HG02973 (cell line): ENCODE measurements around the gene CBFA2T3.

ENCODE experiments used
- ATAC-seq: cut with Tn5 transposase; IDR thresholded peaks from one replicate; pipeline ENCODE4 v1.9.1; 2021; ENCODE audit warnings: moderate library complexity; ENCODE audit not compliant: unreplicated experiment

The CBFA2T3 gene

DNA sequence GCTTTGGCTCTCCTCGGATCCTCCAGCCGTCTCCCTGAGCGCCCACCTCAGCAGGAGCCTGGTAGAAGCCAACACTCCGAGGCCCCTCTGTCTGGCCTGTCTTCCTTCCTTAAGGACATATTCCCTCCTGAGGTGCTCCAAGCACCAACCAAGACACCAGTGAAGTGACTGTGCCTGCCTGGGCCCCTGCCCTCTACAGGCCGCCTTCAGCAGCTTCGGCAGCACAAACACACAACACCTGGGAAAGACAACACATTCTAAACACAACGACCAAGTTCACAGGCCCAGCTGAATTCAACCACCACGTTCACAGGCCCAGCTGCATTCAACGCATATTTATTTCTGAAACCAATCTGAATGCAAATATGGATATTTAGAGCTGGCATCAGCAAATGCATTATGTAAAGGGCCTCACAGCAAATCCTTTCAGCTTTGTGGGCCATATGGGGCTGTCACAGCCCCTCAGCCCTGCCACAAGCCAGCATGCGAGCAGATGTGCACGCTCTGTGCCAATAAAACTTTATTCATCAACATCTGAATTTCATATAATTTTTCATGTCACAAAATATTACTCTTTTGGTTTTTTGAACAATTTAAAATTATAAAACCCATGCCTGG lies 132.5 kb downstream of the CBFA2T3 start:
- ATAC-seq, result no peak

DNA sequence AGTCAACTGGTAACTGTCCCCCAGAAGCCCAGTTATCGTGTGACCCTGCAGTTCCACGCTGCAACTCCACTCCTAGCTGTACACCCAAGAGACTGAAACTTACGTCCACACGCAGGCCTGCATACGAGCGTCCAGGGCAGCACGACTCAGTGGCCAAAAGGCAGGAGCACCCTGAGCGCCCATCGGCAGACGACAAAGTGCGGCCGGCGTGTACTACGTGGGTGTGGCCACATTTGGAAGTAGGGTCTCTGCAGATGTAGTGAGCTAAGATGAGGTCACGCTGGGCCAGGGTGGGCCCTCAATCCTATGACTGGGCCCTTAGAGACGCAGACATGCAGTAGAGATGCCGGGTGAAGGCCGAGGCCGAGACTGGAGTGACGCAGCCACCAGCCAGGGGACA lies 133.8 kb downstream of the CBFA2T3 start:
- ATAC-seq, result no peak

GRCh38 chr16:88842806-88843205 lies 134.2 kb downstream of the CBFA2T3 start:
- no peak for ATAC-seq

DNA sequence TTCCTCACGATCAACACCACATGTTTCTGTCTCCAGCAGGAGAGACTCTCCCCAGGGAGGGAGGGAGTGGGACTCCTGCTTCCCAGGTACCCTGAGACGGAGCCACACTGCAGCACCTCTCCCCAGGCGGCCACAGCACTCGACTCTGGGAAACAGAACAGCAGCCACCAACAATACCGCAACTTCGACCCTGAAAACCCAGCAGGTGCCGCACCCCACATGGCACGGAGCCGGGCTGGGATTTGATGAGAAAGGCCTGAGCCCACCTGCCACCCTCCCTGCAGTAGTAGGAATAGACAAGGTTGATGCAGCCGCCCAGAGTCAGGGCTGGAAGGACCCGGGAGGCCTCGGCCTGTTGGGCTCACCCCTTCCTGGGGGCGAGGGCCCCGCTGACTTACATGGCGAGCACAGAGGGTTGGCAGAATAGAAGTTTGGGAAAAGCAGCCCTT lies 134.7 kb downstream of the CBFA2T3 start:
- no peak for ATAC-seq

DNA sequence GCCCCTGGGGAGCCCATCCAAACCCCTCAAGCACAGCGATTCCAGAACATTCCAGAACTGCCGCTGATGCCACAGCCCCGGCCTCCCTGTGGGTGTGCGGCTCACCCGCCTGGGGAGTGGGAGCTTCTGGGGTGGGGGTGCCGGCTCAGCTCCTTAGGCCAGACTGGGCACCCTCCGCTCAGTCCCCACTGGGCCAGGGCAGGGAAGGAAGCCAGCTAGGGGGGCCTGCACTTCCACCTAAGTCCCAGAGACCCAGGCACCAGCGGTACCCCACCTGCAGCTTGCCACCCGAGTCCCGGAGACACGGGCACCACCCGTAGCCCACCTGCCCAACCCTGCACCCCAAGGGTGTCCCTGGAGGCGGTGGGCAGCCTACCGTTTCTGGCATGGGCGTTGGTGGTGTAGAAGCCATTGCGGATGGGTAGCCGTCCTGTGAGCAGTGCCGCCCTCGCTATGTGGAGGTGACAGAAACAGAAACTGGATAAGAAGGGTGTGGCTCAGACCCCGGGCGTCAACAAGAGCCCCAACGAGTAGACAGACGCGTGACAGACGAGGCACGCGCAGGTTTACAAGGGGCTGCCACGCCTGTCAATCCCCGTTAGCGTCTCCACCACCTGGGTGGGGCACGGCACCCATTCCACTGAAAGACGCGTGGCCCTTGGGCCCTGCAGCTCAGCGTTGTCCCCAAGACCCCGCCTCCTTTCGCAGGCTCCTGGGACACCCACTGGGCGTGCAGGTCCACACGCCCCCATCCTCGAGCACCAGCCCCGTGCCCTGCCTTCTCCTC lies 135.3 kb downstream of the CBFA2T3 start:
- ATAC-seq, result no peak

DNA sequence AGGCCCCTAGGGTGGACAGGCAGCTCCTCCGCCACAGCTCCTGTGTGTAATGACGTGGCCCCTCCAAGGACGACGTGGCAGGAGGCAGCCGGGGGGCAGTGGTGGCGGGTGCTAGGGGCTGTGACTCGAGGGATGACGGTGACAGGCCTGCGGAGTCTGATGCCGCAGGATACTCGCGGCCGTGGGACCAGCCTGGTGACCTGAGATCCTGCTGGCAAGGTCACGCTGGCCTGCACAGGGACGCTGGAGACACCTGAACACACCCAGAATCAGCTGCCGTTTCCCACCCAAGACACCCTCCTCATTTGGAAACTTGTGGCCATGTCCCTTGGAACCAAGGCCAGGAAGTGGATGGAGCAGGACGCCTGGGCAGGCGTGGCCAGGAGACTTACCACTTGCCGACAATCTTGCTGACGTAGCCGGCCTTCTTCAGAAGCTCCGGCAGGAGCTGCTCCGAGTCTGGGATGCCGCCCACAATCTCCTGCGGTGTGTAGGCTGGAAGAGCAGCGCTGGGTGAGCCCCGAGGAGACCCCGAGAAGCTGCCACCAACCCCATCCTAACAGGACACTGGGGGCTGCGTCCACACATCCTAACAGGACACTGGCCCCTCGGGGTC lies 136.3 kb downstream of the CBFA2T3 start:
- no peak for ATAC-seq

GRCh38 chr16:88839745-88840599 lies 137.0 kb downstream of the CBFA2T3 start:
- no peak for ATAC-seq

DNA sequence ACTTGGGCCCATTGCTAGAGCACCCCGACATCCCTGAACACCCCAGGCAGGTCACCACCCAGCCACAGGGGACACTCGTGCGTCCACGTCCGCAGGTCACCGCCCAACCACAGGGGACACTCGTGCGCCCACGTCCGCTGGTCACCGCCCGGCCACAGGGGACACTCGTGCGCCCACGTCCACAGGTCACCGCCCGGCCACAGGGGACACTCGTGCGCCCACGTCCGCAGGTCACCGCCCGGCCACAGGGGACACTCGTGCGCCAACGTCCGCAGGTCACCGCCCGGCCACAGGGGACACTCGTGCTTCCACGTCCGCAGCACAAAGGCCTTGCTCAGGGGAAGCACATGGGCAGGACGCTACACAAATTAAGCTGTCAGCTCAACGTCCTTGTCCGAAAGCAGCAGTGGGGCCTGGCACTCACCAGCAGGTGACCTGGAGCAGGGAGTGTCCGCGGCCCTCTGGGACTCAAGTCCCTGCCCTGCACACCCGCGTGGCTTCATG lies 137.9 kb downstream of the CBFA2T3 start:
- ATAC-seq, result no peak

DNA sequence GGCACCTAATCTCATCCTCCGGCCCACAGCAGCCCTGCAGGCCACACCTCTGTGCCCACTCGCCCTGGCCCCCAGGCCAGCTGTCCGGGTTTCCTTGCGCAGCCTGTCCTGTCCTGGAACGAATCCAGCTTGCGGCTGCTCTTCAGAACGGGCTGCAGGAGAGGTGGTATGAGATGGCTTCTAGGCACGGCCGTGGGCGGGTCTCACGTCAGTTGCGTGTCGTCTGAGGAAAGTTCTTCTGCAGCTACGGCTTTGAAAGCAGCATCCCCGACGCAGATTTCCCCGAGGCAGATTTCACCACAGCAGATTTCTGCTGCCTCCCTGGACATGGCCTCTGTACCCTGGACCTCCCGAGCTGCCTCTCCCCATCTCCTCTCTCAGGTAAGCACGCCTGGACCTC lies 138.4 kb downstream of the CBFA2T3 start:
- no peak for ATAC-seq

GRCh38 chr16:88837806-88838205 lies 139.2 kb downstream of the CBFA2T3 start:
- no peak for ATAC-seq

- ATAC-seq, result no peak
Observed at GRCh38 chr16:88836791-88837190, 140.2 kb downstream of the CBFA2T3 start.

DNA sequence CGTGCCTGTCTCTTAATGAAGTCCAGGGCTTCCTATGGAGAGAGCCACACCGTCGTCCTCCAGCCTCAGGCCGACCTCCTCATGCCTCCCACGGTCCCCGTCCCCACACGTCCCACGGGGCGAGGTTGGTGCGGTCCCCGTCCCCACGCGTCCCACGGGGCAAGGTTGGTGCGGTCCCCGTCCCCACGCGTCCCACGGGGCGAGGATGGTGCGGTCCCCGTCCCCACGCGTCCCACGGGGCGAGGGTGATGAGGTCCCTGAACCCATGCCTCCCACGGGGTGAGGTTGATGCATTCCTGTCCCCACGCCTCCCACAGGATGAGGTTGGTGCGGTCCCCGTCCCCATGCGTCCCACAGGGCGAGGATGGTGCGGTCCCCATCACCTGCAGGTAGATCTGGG lies 141.2 kb downstream of the CBFA2T3 start:
- ATAC-seq, result no peak

DNA sequence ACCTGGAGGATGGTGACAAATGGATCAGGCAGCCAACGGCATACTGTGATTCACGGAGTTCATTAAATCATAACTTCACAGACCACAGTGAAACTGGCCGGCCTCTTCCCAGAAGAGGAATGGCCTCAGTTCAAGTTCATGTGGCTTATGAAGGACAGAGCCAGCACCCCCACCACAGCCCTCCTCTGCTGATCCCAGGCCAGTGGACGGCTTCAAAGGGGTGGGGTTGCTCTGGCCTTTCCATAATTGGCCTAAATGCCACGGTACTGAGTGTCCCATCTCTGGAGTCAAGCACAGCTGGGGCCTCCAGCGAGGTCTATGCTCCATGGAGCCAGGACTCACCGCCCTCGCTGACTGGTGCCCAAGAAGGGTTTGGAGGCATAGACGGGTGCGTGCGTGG lies 141.6 kb downstream of the CBFA2T3 start:
- ATAC-seq, result no peak

GRCh38 chr16:88834670-88835069 lies 142.3 kb downstream of the CBFA2T3 start:
- ATAC-seq, result no peak

DNA sequence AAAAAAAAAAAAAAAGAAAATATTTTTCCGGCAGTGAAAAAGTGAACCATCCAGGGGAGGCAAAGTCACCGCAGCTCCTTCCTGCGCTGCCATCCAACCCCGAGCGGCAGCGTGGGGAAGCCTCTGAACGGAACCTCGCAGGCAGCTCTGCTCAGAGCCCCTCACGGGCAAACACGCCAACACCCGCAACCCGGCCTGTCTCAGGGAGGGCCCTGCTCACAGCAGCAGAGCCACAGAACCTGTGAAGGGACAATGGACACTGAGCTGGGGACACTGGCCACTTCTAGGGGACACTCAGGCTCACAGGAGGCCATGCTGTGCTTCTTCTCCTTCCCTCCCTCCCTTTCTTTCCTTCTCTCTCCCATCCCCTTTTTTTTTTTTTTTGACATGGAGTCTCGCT lies 143.9 kb downstream of the CBFA2T3 start:
- no peak for ATAC-seq

GRCh38 chr16:88831838-88832237 lies 145.2 kb downstream of the CBFA2T3 start:
- no peak for ATAC-seq

- no peak for ATAC-seq
Observed at GRCh38 chr16:88830783-88831182, 146.2 kb downstream of the CBFA2T3 start.

GRCh38 chr16:88830258-88830657 lies 146.7 kb downstream of the CBFA2T3 start:
- ATAC-seq, result no peak

GRCh38 chr16:88828711-88829110 lies 148.3 kb downstream of the CBFA2T3 start:
- no peak for ATAC-seq

DNA sequence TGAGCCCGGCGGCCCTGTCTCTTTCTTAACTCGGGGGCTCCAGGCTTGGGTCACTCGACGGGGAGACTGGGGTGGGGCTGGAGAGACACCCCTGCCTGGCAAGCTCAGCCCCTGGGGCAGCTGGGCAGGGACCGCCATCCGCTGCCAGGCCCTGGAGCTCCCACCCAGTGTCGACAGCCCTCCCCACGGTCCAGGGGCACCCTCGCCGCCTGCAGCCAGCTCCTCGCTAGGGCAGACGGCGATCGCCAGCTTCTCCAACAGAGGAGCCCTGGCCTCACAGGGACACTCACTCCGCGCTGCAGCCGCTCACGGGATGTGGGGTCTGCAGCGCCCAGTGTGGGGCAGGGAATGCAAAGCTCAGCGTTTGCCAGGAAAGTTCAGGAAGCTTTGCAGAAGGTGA lies 149.3 kb downstream of the CBFA2T3 start:
- ATAC-seq, result no peak
